ENCODE measurements around the gene TRIM65. TPM values are rescaled to one million over a fixed set of nuclear protein-coding genes. Genes with fewer than 3 reads are reported as not detected.
A peak's percentile ranks its signal among the peaks of the same experiment; 100 is the strongest.

TRIM65 gene
- total and polyA plus RNA-seq, 2 of the 4 experiments (the other 2 are of a cell fraction) = 7.9 to 10.6 TPM

DNA sequence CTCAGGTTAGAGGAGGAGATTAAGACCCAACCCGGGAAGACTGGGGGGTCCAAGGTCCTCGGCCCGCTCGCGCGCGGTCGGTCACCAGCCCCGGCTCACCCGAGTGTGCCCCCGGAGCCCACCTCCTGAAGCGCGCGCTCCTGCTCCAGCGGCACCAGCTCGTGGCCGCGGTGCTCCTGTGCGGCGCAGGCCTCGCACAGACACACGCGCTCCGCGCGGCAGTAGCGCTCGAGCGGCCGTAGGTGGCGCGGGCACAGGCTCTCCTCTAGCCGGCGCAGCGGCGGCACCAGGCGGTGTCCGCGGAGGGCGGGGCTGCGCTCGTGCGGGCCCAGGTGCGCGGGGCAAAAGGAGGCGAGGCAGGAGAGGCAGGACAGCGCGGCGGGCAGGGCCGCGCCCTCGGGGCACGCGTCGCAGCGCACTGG, 19.0 kb downstream of the TRIM65 start (continued):
- TF ChIP-seq BHLHE40 (IDR thresholded peaks at IDR 0.05; ENCODE audit: low read depth, low read length) = no peak

DNA sequence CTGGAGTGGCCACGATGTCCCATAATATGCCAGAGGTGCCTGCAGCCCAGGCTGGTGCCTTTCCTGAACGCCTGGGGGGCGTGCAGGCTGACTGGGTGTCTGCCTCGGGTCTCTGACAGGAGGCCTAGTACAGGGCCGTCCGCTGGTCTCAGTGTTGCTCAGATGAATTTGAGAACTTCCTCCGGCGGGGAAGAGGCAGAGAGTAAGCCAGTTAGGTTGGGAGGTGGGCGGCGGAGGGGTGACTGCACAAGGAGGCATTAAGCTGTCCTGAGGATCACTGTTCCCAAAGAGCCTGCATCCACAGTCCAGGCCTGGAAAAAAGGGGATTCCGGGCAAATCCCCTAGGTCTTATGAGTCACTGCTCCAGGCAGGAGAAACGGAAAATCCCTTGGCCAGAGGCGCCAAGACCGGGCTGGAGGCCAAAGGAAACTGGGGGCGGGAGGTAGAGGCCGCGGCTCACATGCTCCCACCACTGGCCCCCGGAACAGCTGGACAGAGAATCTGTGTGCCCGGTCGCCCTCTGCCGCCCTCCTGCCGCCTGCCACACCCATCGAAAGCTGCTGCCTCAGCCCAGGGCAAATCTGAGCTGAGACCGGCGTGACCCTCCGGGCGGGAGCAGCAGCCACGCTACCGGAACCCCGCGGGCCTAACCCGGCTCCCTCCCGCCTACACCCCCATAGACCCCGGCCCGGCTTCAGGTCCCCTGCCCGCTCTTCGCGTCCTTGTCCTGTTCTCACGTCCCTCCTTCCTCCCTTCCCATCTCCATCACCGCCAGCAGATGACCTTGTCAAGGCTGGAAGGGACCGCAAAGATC, 19.6 kb downstream of the TRIM65 start:
- intact Hi-C loops (cut with micrococcal nuclease) (loop anchor here (10.0 kb wide), 1 partner anchor 92 kb away; the partner anchor contains the start of gene UNK), dilution Hi-C loops (cut with HindIII; ENCODE audit: low sequenced_read_pairs, unreplicated experiment) (no loop called here), in situ Hi-C loops (cut with MboI; ENCODE audit: low sequenced_read_pairs) (no loop called here)
- Histone ChIP-seq H2BK15ac (ENCODE audit: low read depth, low read length) (peak overlapping the region; percentile 47; the same call in 1 of the 3 replicates), H3K36me3 (ENCODE audit: control insufficient read depth, insufficient read depth, low read length) (peaks cover 6% of the 10 kb centered on the region; the same call in 1 of the 2 replicates), H3K9ac (ENCODE audit: low read depth, low read length) (peak overlapping the region; percentile 64), H4K8ac (ENCODE audit: low read depth in 2 of 2, low read length in 2 of 2) (peak overlapping the region; percentile 44 to 83), H2BK120ac (ENCODE audit: low read depth, low read length) (peak overlapping the region; percentile 61), H4K91ac (ENCODE audit: insufficient read depth, low read depth, low read length) (peak overlapping the region; percentile 83), H3K23ac (ENCODE audit: low read depth, low read length) (peak overlapping the region; percentile 61), H3K79me1 (ENCODE audit: low read depth in 1 of 2, low read length in 2 of 2) (peaks cover 0 to 31% of the 10 kb centered on the region in 2 experiments; a peak in 3 of 4 replicates), H2AFZ (replicated peaks; ENCODE audit: low read length, poor library complexity) (peak overlapping the region; percentile 96), H2AK9ac (replicated peaks; ENCODE audit: low read depth, low read length, poor library complexity) (peak overlapping the region; percentile 96), H3K4ac (ENCODE audit: low read depth, low read length) (peak overlapping the region; percentile 82), H3K4me3 (ENCODE audit: insufficient read depth, low read depth, low read length) (peak overlapping the region; percentile 46), H2BK20ac (ENCODE audit: low read depth, low read length) (peak overlapping the region; percentile 2; the same call in 1 of the 2 replicates), H3K9me1 (ENCODE audit: insufficient read depth, low read length) (peaks cover 3% of the 10 kb centered on the region; the same call in 1 of the 2 replicates), H2BK5ac (ENCODE audit: low read depth, low read length, poor library complexity, severe bottlenecking) (peak overlapping the region; percentile 65), H3K4me2 (ENCODE audit: low read depth, low read length) (peak overlapping the region; percentile 74), H2AK5ac (ENCODE audit: low read depth, low read length) (peak overlapping the region; percentile 98), H3K4me1 (ENCODE audit: control insufficient read depth, insufficient read depth, low read length) (peaks cover 26% of the 10 kb centered on the region), H3K27me3 (ENCODE audit: control insufficient read depth, insufficient read depth, low read length) (peaks cover 3% of the 10 kb centered on the region), H3K9me3 (ENCODE audit: control insufficient read depth, insufficient read depth, low read length) (no peaks in the 10 kb centered on the region), H3K56ac (ENCODE audit: extremely low read depth, insufficient read depth, low read length) (peak overlapping the region; percentile 22; the same call in 1 of the 2 replicates), H3K18ac (ENCODE audit: low read depth, low read length) (peak overlapping the region; percentile 58), H3K14ac (replicated peaks; ENCODE audit: low read depth, low read length) (peak overlapping the region; percentile 58), H4K5ac (ENCODE audit: low read depth, low read length) (peak overlapping the region; percentile 19; the same call in 1 of the 2 replicates), H3K27ac (ENCODE audit: insufficient read depth, low read length) (peak overlapping the region; percentile 75), H4K20me1 (ENCODE audit: insufficient read depth, low read length) (peaks cover 10% of the 10 kb centered on the region; the same call in 1 of the 2 replicates)
- BruUV-seq (replicated peaks) = no TSS peak
- DNase-seq (peak; percentile 97), ATAC-seq (ENCODE audit: low read depth) (peak; percentile 61)
- POLR2A ChIA-PET (ENCODE audit: unreplicated experiment) = interaction anchor here (1.0 kb wide), 1 partner anchor 97 kb away, joined by 3 read pairs; no protein-coding TSS in a partner anchor
- 3% methylated on average over 15 of the region's 41 CpGs; no CpG with 5 or more reads in 1 of the 2 experiments for WGBS, 2 experiments (ENCODE audit: extremely low coverage in 2 of 2, insufficient read length in 1 of 2)
- CTCF ChIA-PET = interaction anchor here (0.6 to 1.1 kb wide), 5 partner anchors 11 to 153 kb away, joined by 3 to 5 read pairs (median 4); a partner anchor contains a TSS
- TF ChIP-seq, protein P1, sequence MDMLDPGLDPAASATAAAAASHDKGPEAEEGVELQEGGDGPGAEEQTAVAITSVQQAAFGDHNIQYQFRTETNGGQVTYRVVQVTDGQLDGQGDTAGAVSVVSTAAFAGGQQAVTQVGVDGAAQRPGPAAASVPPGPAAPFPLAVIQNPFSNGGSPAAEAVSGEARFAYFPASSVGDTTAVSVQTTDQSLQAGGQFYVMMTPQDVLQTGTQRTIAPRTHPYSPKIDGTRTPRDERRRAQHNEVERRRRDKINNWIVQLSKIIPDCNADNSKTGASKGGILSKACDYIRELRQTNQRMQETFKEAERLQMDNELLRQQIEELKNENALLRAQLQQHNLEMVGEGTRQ (IDR thresholded peaks at IDR 0.05; ENCODE audit: low read depth, low read length) = peak; percentile 38; the same call in 1 of the 2 replicates
- TF ChIP-seq CEBPB (IDR thresholded peaks at IDR 0.05; ENCODE audit: low read depth, low read length) = no peak
- peak; percentile 53; the same call in 1 of the 2 replicates for TF ChIP-seq POLR2A (IDR thresholded peaks at IDR 0.05; ENCODE audit: low read depth, low read length)
- TF ChIP-seq CHD1 (IDR thresholded peaks at IDR 0.05; ENCODE audit: low read depth, low read length) = no peak
- no peak for TF ChIP-seq RFX5 (IDR thresholded peaks at IDR 0.05; ENCODE audit: low read depth, low read length)
- no peak for TF ChIP-seq MAFK (IDR thresholded peaks at IDR 0.05; ENCODE audit: low read depth, low read length)
- TF ChIP-seq RCOR1 (IDR thresholded peaks at IDR 0.05; ENCODE audit: insufficient replicate concordance, low read length) = peak; percentile 72
- peak; percentile 96 for TF ChIP-seq MAZ (IDR thresholded peaks at IDR 0.05; ENCODE audit: borderline replicate concordance, low read depth, low read length)
- TF ChIP-seq, protein P2, sequence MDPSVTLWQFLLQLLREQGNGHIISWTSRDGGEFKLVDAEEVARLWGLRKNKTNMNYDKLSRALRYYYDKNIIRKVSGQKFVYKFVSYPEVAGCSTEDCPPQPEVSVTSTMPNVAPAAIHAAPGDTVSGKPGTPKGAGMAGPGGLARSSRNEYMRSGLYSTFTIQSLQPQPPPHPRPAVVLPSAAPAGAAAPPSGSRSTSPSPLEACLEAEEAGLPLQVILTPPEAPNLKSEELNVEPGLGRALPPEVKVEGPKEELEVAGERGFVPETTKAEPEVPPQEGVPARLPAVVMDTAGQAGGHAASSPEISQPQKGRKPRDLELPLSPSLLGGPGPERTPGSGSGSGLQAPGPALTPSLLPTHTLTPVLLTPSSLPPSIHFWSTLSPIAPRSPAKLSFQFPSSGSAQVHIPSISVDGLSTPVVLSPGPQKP (IDR thresholded peaks at IDR 0.05; ENCODE audit: borderline replicate concordance, low read depth, low read length) = no peak
- TF ChIP-seq SMC3 (IDR thresholded peaks at IDR 0.05; ENCODE audit: low read depth, low read length) = peak; percentile 17; the same call in 1 of the 2 replicates
- peak; percentile 33; the same call in 1 of the 2 replicates for TF ChIP-seq RAD21 (IDR thresholded peaks at IDR 0.05; ENCODE audit: low read length)
- TF ChIP-seq FOS (IDR thresholded peaks at IDR 0.05; ENCODE audit: low read depth, low read length) = peak; percentile 89

Measured in IMR-90 (cell line).